Dermis microvascular lymphatic vessel endothelial cell (primary cell): ENCODE results near the gene DRD2. TPM values are rescaled to one million over a fixed set of nuclear protein-coding genes. Genes with fewer than 3 reads are reported as not detected.

Experiments
- DNase-seq, 2 donors: peaks; one replicate each; pipeline versions ENCODE4 v3.0.0 to v3.0.0-alpha.2; 2010; ENCODE audit warnings: low read depth in 2 of 2
- total RNA-seq: library from RNA; depleted of rRNA; stranded (reverse); fragments of >200 nt; gene quantifications from 2 replicates; pipeline ENCODE4 v1.2.1, GENCODE V29; 2014

DRD2 gene
- total RNA-seq, 1 donor from 2014 or later: not detected

- DNase-seq: no peak
Measured at GRCh38 chr11:113373306-113373705, 101.9 kb downstream of the DRD2 start.

GRCh38 chr11:113372309-113372708 is 102.9 kb downstream of the DRD2 start:
- no peak for DNase-seq

- no peak for DNase-seq
Measured at GRCh38 chr11:113370634-113371033, 104.6 kb downstream of the DRD2 start.

DNA sequence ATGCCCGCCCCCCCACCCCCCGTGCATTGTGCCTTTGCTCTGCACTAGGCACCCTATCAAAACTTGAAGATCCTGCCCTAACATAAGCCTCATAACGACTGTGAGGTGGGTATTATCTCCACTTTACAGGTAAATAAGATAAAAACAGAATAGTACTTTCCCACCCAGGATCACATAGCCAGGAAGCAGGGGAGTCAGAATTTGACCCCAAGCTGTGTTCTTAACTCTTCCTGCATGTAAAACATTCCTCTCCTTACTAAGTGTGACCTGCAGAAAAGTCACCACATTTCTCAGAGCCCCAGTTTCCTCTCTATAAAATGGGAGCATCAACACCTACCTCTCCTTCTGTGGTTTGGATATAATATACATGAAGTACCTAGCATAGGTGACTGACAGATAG is 105.8 kb downstream of the DRD2 start:
- no peak for DNase-seq

GRCh38 chr11:113365895-113366294 is 109.3 kb downstream of the DRD2 start:
- no peak for DNase-seq

- DNase-seq: no peak
Measured at GRCh38 chr11:113363996-113364641, 111.1 kb downstream of the DRD2 start.

GRCh38 chr11:113363406-113363805 is 111.8 kb downstream of the DRD2 start:
- no peak for DNase-seq

Other genes starting within 250 kb of the DRD2 start
- 2.5 and 5.5 TPM in 2 replicates for gene TTC12, start 160.8 kb downstream of the DRD2 start, total RNA-seq
- gene ANKK1, start 87.6 kb downstream of the DRD2 start, total RNA-seq: not detected in 2 replicates
- gene TMPRSS5, start 230.9 kb upstream of the DRD2 start, total RNA-seq: 0.13 TPM in 2 replicates